HS-27A (cell line): Measurements from ENCODE around the gene HAVCR2.

Source experiments
- DNase-seq: peaks from one replicate; pipeline ENCODE4 v3.0.0-alpha.2; 2012; ENCODE audit warnings: low read depth, missing footprints

Gene HAVCR2

GRCh38 chr5:157045601-157046000 is 63.2 kb downstream of the HAVCR2 start:
- DNase-seq: no peak

- DNase-seq: no peak
Observed at GRCh38 chr5:157038568-157039187, 70.2 kb downstream of the HAVCR2 start.
